Aorta (tissue), 5 donors: ENCODE data around the gene MBD2. TPM values are rescaled to one million over a fixed set of nuclear protein-coding genes. Genes with fewer than 3 reads are reported as not detected.

ENCODE experiments used
- ATAC-seq: fragments of 200-7000 bp; cut with Tn5 transposase; one replicate; pipeline ENCODE4 v1.9.1; 2022; ENCODE audit warnings: moderate library complexity; ENCODE audit not compliant: low FRiP score
- DNase-seq, 2 donors: peaks; one replicate each; pipeline ENCODE4 v3.0.0-alpha.2; 2020
- H3K27ac ChIP-seq, 2 donors: one replicate each; pipeline ENCODE4 v1.5.1; 2013; ENCODE audit warnings: low read length in 2 of 2, mild to moderate bottlenecking in 2 of 2, moderate library complexity in 2 of 2, control low read depth in 1 of 2, inconsistent platforms in 1 of 2, low read depth in 1 of 2
- H3K27me3 ChIP-seq, 2 donors: one replicate each; pipeline ENCODE4 v1.6.1; 2013; ENCODE audit warnings: control low read depth in 1 of 2, low read length in 1 of 2, mild to moderate bottlenecking in 1 of 2, moderate library complexity in 1 of 2; ENCODE audit not compliant: insufficient read depth in 2 of 2, control insufficient read depth in 1 of 2
- H3K36me3 ChIP-seq, 2 donors: one replicate each; pipeline ENCODE4 v1.6.1; 2013; ENCODE audit warnings: control low read depth in 1 of 2, low read length in 1 of 2, mild to moderate bottlenecking in 1 of 2; ENCODE audit not compliant: insufficient read depth in 2 of 2, control insufficient read depth in 1 of 2
- H3K4me1 ChIP-seq, 2 donors: one replicate each; pipeline ENCODE4 v1.6.1; 2013; ENCODE audit warnings: low read length in 2 of 2, control low read depth in 1 of 2, mild to moderate bottlenecking in 1 of 2, moderate library complexity in 1 of 2; ENCODE audit not compliant: insufficient read depth in 2 of 2, control insufficient read depth in 1 of 2
- H3K4me3 ChIP-seq, 2 donors: one replicate each; pipeline ENCODE4 v1.5.1; 2013; ENCODE audit warnings: low read length in 2 of 2, control low read depth in 1 of 2, mild to moderate bottlenecking in 1 of 2
- H3K9me3 ChIP-seq: one replicate; pipeline ENCODE4 v1.6.1; 2013; ENCODE audit warnings: mild to moderate bottlenecking, low read length; ENCODE audit not compliant: control insufficient read depth
- WGBS, 2 donors: extraction: QIAGEN DNeasy Blood & Tissue Kit; methylation state at CpG; one replicate each; pipeline ENCODE4 v1.1.7; 2013; 5-methylcytosine and 5-hydroxymethylcytosine counted together
- intact Hi-C, 2 donors: fragments of 100-400 bp; cut with DNase I; formaldehyde crosslinking; loops; one replicate each; pipeline versions ENCODE4 v1.14.2 to v1.15.0; 2022
- polyA plus RNA-seq, 2 donors: library from polyadenylated mRNA; stranded (reverse); fragments of 200-250 nt; gene quantifications; one replicate each; pipeline ENCODE4 v1.2.3, GENCODE V29; 2013
- total RNA-seq, 2 donors: library from RNA; stranded (reverse); fragmentation: NEBNext Ultra II Directional; extraction: Animal tissue kit (Norgen Biotek cat#: 25700); gene quantifications; one replicate each; pipeline ENCODE4 v1.2.1, GENCODE V29; 2021
- donor health status: healthy with polysubstance abuse.
- donor health status: Bipolar disorder and iron deficiency.
- donor health status: DM: no; HTN: no; CAD: no.
- donor health status: DM: no; HTN: no; CAD: no.
- donor health status: DM: yes; HTN: yes; CAD: no.

Gene MBD2
- total and polyA plus RNA-seq, 4 donors, result 34.9 to 92.6 (median 72.4) TPM

DNA sequence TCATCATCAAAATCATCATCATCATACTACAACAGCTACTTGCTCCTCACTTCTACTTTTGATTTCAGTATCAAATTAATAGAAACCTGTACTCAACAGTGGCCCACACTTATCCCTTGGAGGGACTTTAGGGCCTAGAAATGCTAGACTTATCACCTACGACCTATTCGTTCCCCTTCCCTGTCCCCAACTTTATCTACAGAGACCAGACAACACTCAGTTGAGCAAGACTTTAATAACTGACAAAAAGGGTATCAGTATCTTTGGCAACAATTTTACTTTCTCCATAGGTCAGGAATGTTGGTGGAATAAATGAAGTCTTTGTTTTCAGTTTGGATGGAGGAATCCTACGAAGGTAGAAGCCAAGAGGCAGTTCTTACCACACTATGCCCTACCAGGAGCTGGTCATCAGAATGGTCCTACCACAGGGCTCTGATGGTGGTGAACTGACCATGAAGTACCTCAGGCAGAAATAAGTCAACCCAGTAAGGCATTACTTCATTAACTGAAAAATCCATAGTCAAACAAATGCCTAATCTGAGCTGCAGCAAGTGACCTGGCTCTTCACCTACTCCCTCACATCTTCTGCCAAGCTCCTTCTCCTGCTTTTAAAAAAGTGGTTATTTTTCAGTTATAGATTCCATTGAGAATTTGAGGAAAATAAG, 26.6 kb downstream of the MBD2 start:
- no peaks in the 10 kb centered on the region for H3K4me1 ChIP-seq
- H3K36me3 ChIP-seq, result peaks cover 0 to 3% of the 10 kb centered on the region in 2 donors
- H3K27me3 ChIP-seq, result no peaks in the 10 kb centered on the region
- no peak for DNase-seq
- 96 to 97% methylated on average over 3 of the region's 3 CpGs for WGBS, 2 donors
- no peaks in the 10 kb centered on the region for H3K9me3 ChIP-seq
- no peak for ATAC-seq
- no peak overlapping the region for H3K4me3 ChIP-seq
- H3K27ac ChIP-seq, result no peak overlapping the region
- intact Hi-C loops, result no loop called here

DNA sequence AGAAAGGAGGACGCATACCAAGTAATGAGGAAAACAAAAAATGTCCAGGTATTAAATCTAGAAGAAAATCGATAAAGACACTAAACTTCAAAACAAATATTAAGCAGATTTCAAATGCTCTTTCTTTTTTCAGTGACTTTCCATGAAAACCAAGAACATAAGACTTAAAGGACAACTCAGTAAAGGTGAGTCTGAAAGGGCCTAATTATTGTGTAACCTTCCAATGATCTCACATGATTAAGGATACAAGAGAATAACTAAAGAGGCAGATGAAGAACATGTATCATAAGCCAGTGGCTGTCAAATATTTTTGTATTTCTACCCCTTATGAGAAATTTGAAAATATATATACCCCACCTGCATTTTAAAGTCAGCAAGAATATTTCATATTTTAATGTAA, 30.7 kb downstream of the MBD2 start:
- ATAC-seq (no peak), DNase-seq (no peak)
- WGBS, 2 donors, result 94 to 97% methylated on average over 2 of the region's 2 CpGs
- intact Hi-C loops, result no loop called here
- H3K36me3 ChIP-seq, result no peaks in the 10 kb centered on the region
- H3K27me3 ChIP-seq, result no peaks in the 10 kb centered on the region
- H3K4me1 ChIP-seq, result no peaks in the 10 kb centered on the region
- no peak overlapping the region for H3K4me3 ChIP-seq
- H3K9me3 ChIP-seq, result no peaks in the 10 kb centered on the region
- H3K27ac ChIP-seq, result no peak overlapping the region

DNA sequence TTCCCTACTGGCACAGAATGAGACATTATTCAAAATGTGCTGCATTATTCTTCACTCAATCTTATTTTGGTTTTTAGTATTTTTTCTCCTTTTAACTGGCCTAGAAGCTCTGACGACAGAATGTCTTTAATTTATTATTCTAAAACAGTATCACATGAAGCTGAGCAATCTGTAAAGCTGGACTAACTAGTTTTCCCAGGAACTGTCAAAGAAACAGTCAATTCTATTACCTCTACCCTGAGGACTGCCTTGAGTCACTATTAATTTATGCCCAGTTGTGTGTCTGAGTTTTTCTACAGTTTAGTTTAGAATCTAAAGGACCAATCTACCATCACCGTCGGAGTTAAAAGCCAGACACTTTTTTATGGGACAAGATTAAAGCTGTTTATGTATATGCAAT, 31.6 kb downstream of the MBD2 start:
- Histone ChIP-seq H3K27me3 (no peaks in the 10 kb centered on the region), H3K4me3 (no peak overlapping the region), H3K27ac (no peak overlapping the region), H3K9me3 (no peaks in the 10 kb centered on the region), H3K4me1 (no peaks in the 10 kb centered on the region), H3K36me3 (no peaks in the 10 kb centered on the region)
- 81 to 86% methylated on average over 3 of the region's 3 CpGs for WGBS, 2 donors
- ATAC-seq (no peak), DNase-seq (no peak)
- intact Hi-C loops, result no loop called here

DNA sequence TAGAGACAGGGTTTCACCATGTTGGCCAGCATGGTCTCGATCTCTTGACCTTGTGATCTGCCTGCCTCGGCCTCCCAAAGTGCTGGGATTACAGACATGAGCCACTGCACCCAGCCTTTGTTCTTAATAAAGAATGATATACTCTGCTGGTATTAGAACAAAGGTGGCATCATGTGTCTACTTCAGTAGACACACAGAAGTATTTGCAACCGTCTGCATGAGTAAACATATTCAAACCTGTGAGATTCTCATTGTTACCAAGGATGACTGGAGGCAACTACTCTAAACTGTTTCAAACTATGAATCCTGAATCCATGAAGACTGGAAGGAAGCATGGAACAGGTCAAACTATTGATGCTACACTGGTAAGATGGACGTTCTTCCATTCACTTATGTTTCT, 32.1 kb downstream of the MBD2 start:
- Histone ChIP-seq H3K4me1 (no peaks in the 10 kb centered on the region), H3K27ac (no peak overlapping the region), H3K36me3 (peaks cover 2% of the 10 kb centered on the region in 2 donors), H3K27me3 (no peaks in the 10 kb centered on the region), H3K9me3 (no peaks in the 10 kb centered on the region), H3K4me3 (no peak overlapping the region)
- no peak for DNase-seq
- 95 to 96% methylated on average over 4 of the region's 4 CpGs for WGBS, 2 donors
- ATAC-seq, result no peak
- intact Hi-C loops, result no loop called here

DNA sequence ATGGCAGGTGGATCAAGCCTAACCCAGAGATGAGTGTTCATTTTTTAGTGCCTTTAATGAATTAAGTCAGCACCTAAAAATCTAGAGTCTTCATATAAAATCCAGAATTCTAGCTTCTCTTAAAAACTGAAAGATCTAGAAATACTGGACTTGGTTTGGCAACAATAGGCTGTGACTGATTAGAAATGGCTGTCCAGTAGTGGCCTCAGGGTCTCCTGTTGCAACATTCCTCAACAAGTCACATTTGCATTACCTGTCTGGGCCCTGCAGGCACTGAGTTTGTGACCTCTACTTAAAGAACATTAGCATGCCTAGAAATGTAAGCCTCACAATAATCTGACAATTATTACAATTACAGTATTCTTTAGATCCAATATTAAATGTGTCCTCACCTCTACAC, 33.1 kb downstream of the MBD2 start:
- H3K36me3 ChIP-seq, result peaks cover 3% of the 10 kb centered on the region in 2 donors
- no peak for ATAC-seq
- DNase-seq, result no peak
- no peak overlapping the region for H3K4me3 ChIP-seq
- no peaks in the 10 kb centered on the region for H3K4me1 ChIP-seq
- no peak overlapping the region for H3K27ac ChIP-seq
- H3K27me3 ChIP-seq, result no peaks in the 10 kb centered on the region
- intact Hi-C loops, result no loop called here
- H3K9me3 ChIP-seq, result no peaks in the 10 kb centered on the region

DNA sequence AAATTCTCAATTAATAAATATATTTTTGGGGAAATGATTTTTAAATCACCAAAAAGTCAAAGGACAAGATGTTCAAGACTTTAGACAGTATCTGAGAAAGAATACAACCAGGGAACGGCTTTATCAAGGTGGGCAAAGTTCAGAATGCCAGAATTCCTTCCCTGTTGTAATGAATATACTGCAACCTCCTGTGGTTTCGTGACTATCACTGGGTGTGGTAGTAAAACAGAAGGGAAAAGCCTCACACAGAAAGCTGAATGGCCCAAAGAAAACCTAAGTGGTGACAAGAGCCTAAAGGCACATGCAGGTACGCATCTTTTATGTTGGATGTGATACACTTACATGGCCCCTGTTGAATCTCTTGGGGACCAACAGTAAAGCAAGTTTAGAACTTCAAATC, 37.1 kb downstream of the MBD2 start:
- Histone ChIP-seq H3K36me3 (peaks cover 3% of the 10 kb centered on the region in 2 donors), H3K9me3 (no peaks in the 10 kb centered on the region), H3K4me3 (no peak overlapping the region), H3K27ac (no peak overlapping the region), H3K4me1 (no peaks in the 10 kb centered on the region), H3K27me3 (no peaks in the 10 kb centered on the region)
- DNase-seq (no peak), ATAC-seq (no peak)
- intact Hi-C loops, result no loop called here
- 94 to 96% methylated on average over 3 of the region's 3 CpGs for WGBS, 2 donors

DNA sequence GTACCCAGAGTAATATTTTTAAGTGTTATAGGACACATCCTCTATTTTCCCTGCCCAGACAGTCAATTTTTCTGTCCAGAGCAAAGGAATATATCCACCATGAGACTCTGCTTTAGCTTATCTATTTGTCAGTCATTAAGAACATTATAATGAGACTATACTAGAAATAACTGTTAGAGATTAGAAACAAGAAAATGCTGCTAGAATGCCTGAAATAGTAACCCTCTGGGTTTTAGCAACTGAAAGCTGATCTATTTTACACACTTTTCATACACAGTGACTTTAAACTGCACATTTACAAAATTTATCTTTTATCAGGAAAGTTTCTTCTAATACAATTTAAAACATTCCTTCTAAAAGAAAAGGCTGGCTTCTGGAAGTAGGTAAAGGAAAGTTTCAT, 39.6 kb downstream of the MBD2 start:
- intact Hi-C loops, result no loop called here
- Histone ChIP-seq H3K36me3 (peaks cover 3% of the 10 kb centered on the region in 2 donors), H3K9me3 (no peaks in the 10 kb centered on the region), H3K27ac (no peak overlapping the region), H3K27me3 (no peaks in the 10 kb centered on the region), H3K4me1 (no peaks in the 10 kb centered on the region), H3K4me3 (no peak overlapping the region)
- no peak for DNase-seq
- no peak for ATAC-seq

DNA sequence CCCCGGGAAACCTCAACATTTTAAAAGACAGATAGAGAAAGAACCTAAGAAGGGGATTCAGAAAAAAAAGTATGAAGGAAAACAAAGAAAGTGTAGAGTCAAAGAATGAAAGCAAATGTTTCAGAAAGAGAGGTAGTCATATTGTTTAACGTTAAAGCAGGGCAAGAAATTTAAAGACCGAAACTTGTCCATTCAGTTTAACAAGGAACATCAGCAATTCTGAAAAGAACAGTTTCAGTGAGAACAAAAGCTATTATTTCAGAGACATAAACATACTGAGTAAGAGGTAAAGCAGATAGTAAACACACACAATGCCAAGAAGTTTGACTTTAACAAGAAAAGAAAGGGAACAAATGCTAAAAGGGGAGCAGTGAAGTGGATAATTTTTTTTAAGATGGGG, 41.1 kb downstream of the MBD2 start:
- no peaks in the 10 kb centered on the region for H3K9me3 ChIP-seq
- no peaks in the 10 kb centered on the region for H3K4me1 ChIP-seq
- peaks cover 3% of the 10 kb centered on the region in 2 donors for H3K36me3 ChIP-seq
- DNase-seq, result no peak
- no peak overlapping the region for H3K4me3 ChIP-seq
- H3K27me3 ChIP-seq, result no peaks in the 10 kb centered on the region
- intact Hi-C loops, result no loop called here
- H3K27ac ChIP-seq, result no peak overlapping the region
- no peak for ATAC-seq
- WGBS, 2 donors, result 86 to 87% methylated on average over 3 of the region's 3 CpGs

DNA sequence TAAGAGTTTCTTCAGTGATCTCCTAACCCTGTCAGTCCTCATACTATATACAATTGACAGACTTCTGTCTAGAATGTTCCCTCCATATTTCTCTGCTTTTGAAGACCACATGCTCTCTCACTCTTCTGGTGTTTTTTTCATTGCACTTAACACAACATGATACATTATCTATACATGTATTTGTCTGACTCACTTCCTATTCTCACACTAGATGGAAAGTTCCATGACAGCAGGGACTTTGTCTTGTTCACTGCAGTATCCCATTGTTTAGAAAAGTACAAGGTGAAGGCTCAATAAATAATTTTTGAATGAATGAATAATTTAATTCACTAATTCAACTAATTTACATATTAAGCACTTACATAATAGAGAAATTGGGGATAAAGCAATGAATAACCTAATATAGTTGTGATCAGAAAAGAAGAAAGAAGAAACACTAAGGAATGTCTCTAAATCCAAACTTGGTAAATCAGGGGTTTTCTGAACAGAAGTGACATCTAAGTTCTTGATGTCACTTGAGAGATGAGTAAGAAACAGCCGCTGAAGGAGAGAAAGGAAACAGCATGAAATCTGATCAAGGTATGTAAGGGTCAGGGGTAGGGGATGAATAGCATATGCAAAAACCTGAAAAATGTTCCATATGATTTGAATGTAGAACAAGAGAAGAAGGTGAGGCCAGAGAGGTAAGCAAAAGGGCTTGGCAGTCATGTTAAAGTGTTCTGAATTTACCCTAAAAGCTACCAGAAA, 42.4 kb downstream of the MBD2 start:
- H3K36me3 ChIP-seq, result no peaks in the 10 kb centered on the region
- no peak overlapping the region for H3K4me3 ChIP-seq
- ATAC-seq, result no peak
- H3K9me3 ChIP-seq, result no peaks in the 10 kb centered on the region
- no peaks in the 10 kb centered on the region for H3K4me1 ChIP-seq
- intact Hi-C loops, result no loop called here
- no peaks in the 10 kb centered on the region for H3K27me3 ChIP-seq
- 90 to 100% methylated on average over 1 of the region's 1 CpG for WGBS, 2 donors
- DNase-seq, result no peak
- H3K27ac ChIP-seq, result no peak overlapping the region
